H1 (cell line): ENCODE measurements around the gene DNAJC11. TPM values are rescaled to one million over a fixed set of nuclear protein-coding genes. Genes with fewer than 3 reads are reported as not detected.

Experiments used
- CTCF ChIA-PET: fragments of 300-600 bp; sonication (Branson Sonifier 250); formaldehyde crosslinking; loops from one replicate; lab custom pipeline; 2021; ENCODE audit not compliant: partially characterized antibody; lab: Charles Lee
- POLR2A ChIA-PET: fragments of 300-600 bp; sonication (Branson Sonifier 250); formaldehyde crosslinking; loops from one replicate; lab custom pipeline; 2021; ENCODE audit warnings: inconsistent platforms; ENCODE audit not compliant: partially characterized antibody; lab: Charles Lee
- DNase-seq, 2 experiments: peaks; one replicate each; pipeline versions ENCODE4 v3.0.0 to v3.0.0-alpha.2; 2010 to 2022; ENCODE audit warnings: low spot score in 2 of 2, low read depth in 1 of 2, mixed read lengths in 1 of 2
- FAIRE-seq: peaks from 2 replicates; lab custom pipeline; 2011; peaks lifted over from hg19 to GRCh38; lab: Jason Lieb, UNC
- H2AFZ ChIP-seq: 2 replicates; pipeline ENCODE4 v1.8.1; 2012; ENCODE audit warnings: low read length, inconsistent platforms
- H2AK5ac ChIP-seq: 2 replicates; pipeline ENCODE4 v1.6.1; 2013; ENCODE audit warnings: low read depth, low read length
- H2BK120ac ChIP-seq: replicated peaks from 2 replicates; pipeline ENCODE3; 2013; ENCODE audit warnings: low read depth, low read length, inconsistent platforms
- H2BK12ac ChIP-seq: 2 replicates; pipeline ENCODE4 v1.6.1; 2013; ENCODE audit warnings: low read depth, low read length
- H2BK15ac ChIP-seq: 2 replicates; pipeline ENCODE4 v1.6.1; 2013; ENCODE audit warnings: low read length
- H2BK20ac ChIP-seq: 2 replicates; pipeline ENCODE4 v1.6.1; 2013; ENCODE audit warnings: low read length
- H2BK5ac ChIP-seq: 2 replicates; pipeline ENCODE4 v1.6.1; 2013; ENCODE audit warnings: low read depth, low read length
- H3K14ac ChIP-seq: 2 replicates; pipeline ENCODE4 v1.6.1; 2013; ENCODE audit warnings: inconsistent platforms; ENCODE audit not compliant: insufficient read length
- H3K18ac ChIP-seq: 2 replicates; pipeline ENCODE4 v1.6.1; 2013; ENCODE audit warnings: low read length; ENCODE audit errors: extremely low read depth
- H3K23ac ChIP-seq: 2 replicates; pipeline ENCODE4 v1.6.1; 2013; ENCODE audit warnings: inconsistent platforms; ENCODE audit not compliant: insufficient read length
- H3K23me2 ChIP-seq: 2 replicates; pipeline ENCODE4 v1.6.1; 2013; ENCODE audit warnings: low read depth, low read length
- H3K27ac ChIP-seq: 2 replicates; pipeline ENCODE4 v1.6.1; 2011; ENCODE audit warnings: low read depth, low read length, inconsistent platforms
- H3K27me3 ChIP-seq, 4 experiments: replicated peaks in 1 of 4; 1 replicate in 1 of 4; 2 replicates in 3 of 4; pipeline versions ENCODE4 v1.6.1 to v1.8.1; 2011 to 2013; ENCODE audit warnings: low read length in 3 of 4, mild to moderate bottlenecking in 3 of 4, inconsistent platforms in 2 of 4, mixed read lengths in 2 of 4, moderate library complexity in 1 of 4; ENCODE audit not compliant: control insufficient read depth in 3 of 4, insufficient read depth in 3 of 4; ENCODE audit errors: extremely low read depth in 1 of 4
- H3K36me3 ChIP-seq, 4 experiments: 2 replicates each; pipeline versions ENCODE4 v1.6.1 to v1.8.1; 2011 to 2013; ENCODE audit warnings: mild to moderate bottlenecking in 4 of 4, low read length in 3 of 4, moderate library complexity in 2 of 4, control low read depth in 1 of 4, inconsistent platforms in 1 of 4; ENCODE audit not compliant: insufficient read depth in 4 of 4, control insufficient read depth in 2 of 4
- H3K4ac ChIP-seq: replicated peaks from 2 replicates; pipeline ENCODE3; 2013; ENCODE audit warnings: low read length, low read depth, mixed read lengths, inconsistent platforms; ENCODE audit not compliant: insufficient read length
- H3K4me1 ChIP-seq, 4 experiments: replicated peaks in 1 of 4; 1 replicate in 1 of 4; 2 replicates in 3 of 4; pipeline versions ENCODE4 v1.6.1 to v1.8.1; 2011 to 2013; ENCODE audit warnings: low read length in 3 of 4, inconsistent platforms in 2 of 4, mixed read lengths in 1 of 4; ENCODE audit not compliant: insufficient read depth in 4 of 4, control insufficient read depth in 3 of 4
- H3K4me2 ChIP-seq, 2 experiments: 2 replicates each; pipeline versions ENCODE4 v1.6.1 to v1.8.1; 2011 to 2013; ENCODE audit warnings: low read depth in 2 of 2, low read length in 2 of 2, control low read depth in 1 of 2, inconsistent platforms in 1 of 2, mild to moderate bottlenecking in 1 of 2; ENCODE audit not compliant: insufficient read depth in 1 of 2
- H3K4me3 ChIP-seq, 4 experiments: fragments of 200-600, 300-600 bp in 1 of 4; sonication (generic), shearing (Covaris generic), sonication (Bioruptor Twin) in 1 of 4; 2 replicates each; pipeline versions ENCODE4 v1.5.1 to v1.8.1; 2011 to 2016; ENCODE audit warnings: low read length in 4 of 4, low read depth in 3 of 4, control low read depth in 2 of 4, inconsistent platforms in 2 of 4, mild to moderate bottlenecking in 2 of 4, mixed read lengths in 1 of 4, moderate library complexity in 1 of 4; ENCODE audit not compliant: insufficient read depth in 2 of 4; ENCODE audit errors: extremely low read depth in 1 of 4
- H3K56ac ChIP-seq: replicated peaks from 2 replicates; pipeline ENCODE3; 2013; ENCODE audit warnings: low read depth, mild to moderate bottlenecking, mixed read lengths, low read length, inconsistent platforms; ENCODE audit not compliant: insufficient read length
- H3K79me1 ChIP-seq: 2 replicates; pipeline ENCODE4 v1.6.1; 2013; ENCODE audit warnings: low read depth, low read length, control low read depth
- H3K79me2 ChIP-seq, 2 experiments: 2 replicates each; pipeline versions ENCODE4 v1.6.1 to v1.8.1; 2012 to 2013; ENCODE audit warnings: low read length in 2 of 2, mild to moderate bottlenecking in 2 of 2, inconsistent platforms in 1 of 2; ENCODE audit not compliant: insufficient read depth in 2 of 2, control insufficient read depth in 1 of 2
- H3K9ac ChIP-seq, 4 experiments: replicated peaks in 1 of 4; 1 replicate in 1 of 4; 2 replicates in 3 of 4; pipeline versions ENCODE4 v1.6.1 to v1.8.1; 2011 to 2013; ENCODE audit warnings: low read depth in 3 of 4, low read length in 3 of 4, control low read depth in 2 of 4, mild to moderate bottlenecking in 2 of 4, moderate library complexity in 2 of 4, inconsistent platforms in 1 of 4; ENCODE audit errors: extremely low read depth in 1 of 4
- H3K9me3 ChIP-seq, 2 experiments: 2 replicates each; pipeline versions ENCODE4 v1.6.1 to v1.8.1; 2012 to 2013; ENCODE audit warnings: mild to moderate bottlenecking in 2 of 2, moderate library complexity in 2 of 2, control low read depth in 1 of 2, inconsistent platforms in 1 of 2, low read depth in 1 of 2, low read length in 1 of 2, mixed read lengths in 1 of 2; ENCODE audit not compliant: insufficient read depth in 2 of 2
- H4K20me1 ChIP-seq, 2 experiments: replicated peaks in 1 of 2; 2 replicates each; pipeline versions ENCODE3 to v1.8.1; 2011 to 2013; ENCODE audit warnings: inconsistent platforms in 2 of 2, low read length in 2 of 2, mild to moderate bottlenecking in 1 of 2; ENCODE audit not compliant: insufficient read depth in 2 of 2, control insufficient read depth in 1 of 2
- H4K5ac ChIP-seq: 2 replicates; pipeline ENCODE4 v1.6.1; 2013; ENCODE audit warnings: low read length, low read depth, mixed read lengths, inconsistent platforms; ENCODE audit not compliant: insufficient read length
- H4K8ac ChIP-seq: 2 replicates; pipeline ENCODE4 v1.8.0; 2013; ENCODE audit warnings: mild to moderate bottlenecking, moderate library complexity, low read length, inconsistent platforms; ENCODE audit not compliant: insufficient read depth; ENCODE audit errors: extremely low read depth
- H4K91ac ChIP-seq: replicated peaks from 2 replicates; pipeline ENCODE3; 2013; ENCODE audit warnings: low read length, mixed read lengths, inconsistent platforms; ENCODE audit not compliant: insufficient read length
- BRCA1 ChIP-seq: IDR thresholded peaks from 2 replicates; pipeline ENCODE4 v1.6.1; 2012; ENCODE audit warnings: low read depth, low read length, improper control_type of control experiment
- CBX8 ChIP-seq: fragments of 300-800, 300-1000 bp; sonication (generic); IDR thresholded peaks from 2 replicates; pipeline ENCODE4 v1.7.1; 2016; ENCODE audit warnings: low read depth, low read length, borderline replicate concordance
- CHD2 ChIP-seq: IDR thresholded peaks from 2 replicates; pipeline ENCODE4 v1.6.1; 2012; ENCODE audit warnings: low read length, improper control_type of control experiment
- CTBP2 ChIP-seq: IDR thresholded peaks from 2 replicates; pipeline ENCODE4 v1.7.0; 2011; ENCODE audit warnings: borderline replicate concordance, mild to moderate bottlenecking, moderate library complexity, mixed read lengths, low read length; ENCODE audit not compliant: insufficient read depth, insufficient read length
- EP300 ChIP-seq, 2 experiments: IDR thresholded peaks; 1 replicate in 1 of 2; 2 replicates in 1 of 2; pipeline ENCODE4 v1.6.1; 2011 to 2012; ENCODE audit warnings: low read depth in 2 of 2, low read length in 2 of 2, mild to moderate bottlenecking in 2 of 2, borderline replicate concordance in 1 of 2, inconsistent platforms in 1 of 2, moderate library complexity in 1 of 2
- MAFK ChIP-seq: IDR thresholded peaks from 2 replicates; pipeline ENCODE4 v1.6.1; 2012; ENCODE audit warnings: low read depth, mild to moderate bottlenecking, improper control_type of control experiment, low read length
- POU5F1 ChIP-seq: IDR thresholded peaks from 2 replicates; pipeline ENCODE4 v1.6.1; 2011; ENCODE audit warnings: low read depth, mild to moderate bottlenecking, low read length, moderate library complexity
- SIN3A ChIP-seq, 2 experiments: IDR thresholded peaks in 1 of 2; conservative IDR thresholded peaks in 1 of 2; 2 replicates each; pipeline ENCODE4 v1.6.1; 2011 to 2012; ENCODE audit warnings: low read length in 2 of 2, improper control_type of control experiment in 1 of 2, low read depth in 1 of 2, mild to moderate bottlenecking in 1 of 2
- SP1 ChIP-seq: IDR thresholded peaks from 2 replicates; pipeline ENCODE4 v1.6.1; 2011; ENCODE audit warnings: low read depth, low read length
- TAF7 ChIP-seq: optimal IDR thresholded peaks from 2 replicates; pipeline ENCODE3; 2011; ENCODE audit warnings: low read depth, mild to moderate bottlenecking, inconsistent platforms, low read length, moderate library complexity, borderline replicate concordance
- TCF12 ChIP-seq: IDR thresholded peaks from 2 replicates; pipeline ENCODE4 v1.6.1; 2011; ENCODE audit warnings: low read depth, mild to moderate bottlenecking, low read length
- ZNF274 ChIP-seq: IDR thresholded peaks from 2 replicates; pipeline ENCODE4 v1.7.0; 2012; ENCODE audit warnings: low read length, borderline replicate concordance; ENCODE audit errors: extremely low read depth
- WGBS, 2 experiments: shearing (Covaris generic) in 1 of 2; methylation state at CpG; one replicate each; pipeline versions ENCODE4 v1.1.6 to v1.1.7; 2013 to 2015; ENCODE audit warnings: low lambda C conversion rate in 2 of 2, mixed read lengths in 2 of 2, inconsistent platforms in 1 of 2, low coverage in 1 of 2, missing lambda C conversion rate in 1 of 2; ENCODE audit not compliant: insufficient replicate concordance in 2 of 2, insufficient coverage in 1 of 2, insufficient read length in 1 of 2; ENCODE audit errors: extremely low coverage in 1 of 2, missing lambda C conversion rate in 1 of 2; 5-methylcytosine and 5-hydroxymethylcytosine counted together
- polyA plus RNA-seq, 7 experiments: library from polyadenylated mRNA; depleted of rRNA in 3 of 7; stranded (reverse) in 5 of 7; unstranded in 2 of 7; fragments of >200 nt in 5 of 7; fragments of 200-250 nt in 2 of 7; gene quantifications; 1 replicate in 5 of 7; 2 replicates in 1 of 7; 4 replicates in 1 of 7; pipeline versions ENCODE4 v1.2.1 to v1.2.3, GENCODE V29; 2011 to 2013; ENCODE audit warnings: missing spikeins in 2 of 7, mixed read lengths in 2 of 7
- total RNA-seq: library from RNA; stranded (reverse); fragmentation: NEBNext Ultra II Directional; extraction: Animal tissue kit (Norgen Biotek cat#: 25700); gene quantifications from 2 replicates; pipeline ENCODE4 v1.2.1, GENCODE V29; 2021
- TF ChIP-seq, protein P1 (sequence below): IDR thresholded peaks from 2 replicates; pipeline ENCODE4 v1.6.1; 2012; ENCODE audit warnings: inconsistent platforms

Gene DNAJC11
- total and polyA plus RNA-seq, 2 of the 8 experiments (the other 6 are each of a cell fraction or from before 2014, with no cell fraction given): 43.9 to 90.9 TPM

DNA sequence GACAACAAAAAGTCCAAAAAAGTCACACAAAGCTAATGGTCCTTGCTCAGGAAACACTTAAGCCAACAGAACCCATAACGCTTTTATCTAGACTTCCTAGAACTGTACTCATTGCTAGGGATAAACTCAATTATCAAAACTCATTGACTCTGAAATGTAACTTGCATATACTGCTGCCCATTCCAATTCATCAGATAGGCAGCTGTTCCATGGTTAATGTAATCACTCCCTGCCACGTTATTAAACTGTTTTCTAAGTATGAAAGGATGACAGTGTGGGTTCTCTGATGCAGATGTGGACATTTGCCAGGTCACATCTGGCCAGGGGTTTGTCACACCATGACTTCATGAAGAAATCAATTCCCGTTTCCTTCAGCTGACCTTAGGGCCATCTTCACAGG, 30.3 kb upstream of the DNAJC11 start:
- Histone ChIP-seq H3K4me2 (no peak overlapping the region), H2BK15ac (no peak overlapping the region), H3K56ac (no peak overlapping the region), H3K4ac (no peak overlapping the region), H2BK120ac (no peak overlapping the region), H3K18ac (no peak overlapping the region), H3K36me3 (no peaks in the 10 kb centered on the region), H2AFZ (no peak overlapping the region), H4K20me1 (no peaks in the 10 kb centered on the region), H3K23ac (no peak overlapping the region), H4K5ac (no peak overlapping the region), H3K23me2 (no peaks in the 10 kb centered on the region; the same call in 1 of the 2 replicates), H4K91ac (no peak overlapping the region), H3K14ac (no peak overlapping the region), H3K27ac (no peak overlapping the region), H3K9ac (no peak overlapping the region), H2BK5ac (no peak overlapping the region), H3K27me3 (no peaks in the 10 kb centered on the region), H2BK20ac (no peak overlapping the region), H3K4me3 (no peak overlapping the region), H3K9me3 (no peaks in the 10 kb centered on the region), H3K79me1 (no peaks in the 10 kb centered on the region), H3K4me1 (peaks cover 2 to 8% (median 5%) of the 10 kb centered on the region in 4 experiments; a peak in 5 of 7 replicates), H4K8ac (no peak overlapping the region), H2AK5ac (no peak overlapping the region), H2BK12ac (no peak overlapping the region), H3K79me2 (no peaks in the 10 kb centered on the region)
- CTCF ChIA-PET: interaction anchor here (1.3 to 2.3 kb wide), 2 partner anchors 12 to 18 kb away, joined by 3 to 6 read pairs; no protein-coding TSS in a partner anchor
- 85% methylated on average over 3 of the region's 3 CpGs; no CpG with 5 or more reads in 1 of the 2 experiments for WGBS, 2 experiments
- POLR2A ChIA-PET: no interaction called here
- DNase-seq: no peak
- no peak for FAIRE-seq
- no peak for TF ChIP-seq EP300 (IDR thresholded peaks at IDR 0.05; ENCODE audit: borderline replicate concordance in 1 of 2, low read depth in 2 of 2, low read length in 2 of 2)
- no peak for TF ChIP-seq CTBP2
- TF ChIP-seq, protein P1, sequence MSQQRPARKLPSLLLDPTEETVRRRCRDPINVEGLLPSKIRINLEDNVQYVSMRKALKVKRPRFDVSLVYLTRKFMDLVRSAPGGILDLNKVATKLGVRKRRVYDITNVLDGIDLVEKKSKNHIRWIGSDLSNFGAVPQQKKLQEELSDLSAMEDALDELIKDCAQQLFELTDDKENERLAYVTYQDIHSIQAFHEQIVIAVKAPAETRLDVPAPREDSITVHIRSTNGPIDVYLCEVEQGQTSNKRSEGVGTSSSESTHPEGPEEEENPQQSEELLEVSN: no peak
- no peak for TF ChIP-seq CHD2
- TF ChIP-seq TAF7: no peak
- no peak for TF ChIP-seq POU5F1
- no peak for TF ChIP-seq TCF12
- TF ChIP-seq MAFK: no peak
- no peak for TF ChIP-seq SP1
- TF ChIP-seq BRCA1: no peak
- no peak for TF ChIP-seq CBX8
- no peak for TF ChIP-seq ZNF274
- TF ChIP-seq SIN3A (conservative IDR thresholded peaks at IDR 0.05 in 1 of 2, IDR thresholded peaks at IDR 0.05 in 1 of 2; ENCODE audit: low read depth in 1 of 2, low read length in 2 of 2): no peak
